ENCODE results near the gene ETDB. TPM values are rescaled to one million over a fixed set of nuclear protein-coding genes. Genes with fewer than 3 reads are reported as not detected.
"Not testable (repeated sequence)": the region's sequence is repeated elsewhere in the genome, so short reads cannot be mapped to it uniquely, and the experiment has no call there.

Gene ETDB
- total and polyA plus RNA-seq, 2 experiments from 2014 or later = not detected

DNA sequence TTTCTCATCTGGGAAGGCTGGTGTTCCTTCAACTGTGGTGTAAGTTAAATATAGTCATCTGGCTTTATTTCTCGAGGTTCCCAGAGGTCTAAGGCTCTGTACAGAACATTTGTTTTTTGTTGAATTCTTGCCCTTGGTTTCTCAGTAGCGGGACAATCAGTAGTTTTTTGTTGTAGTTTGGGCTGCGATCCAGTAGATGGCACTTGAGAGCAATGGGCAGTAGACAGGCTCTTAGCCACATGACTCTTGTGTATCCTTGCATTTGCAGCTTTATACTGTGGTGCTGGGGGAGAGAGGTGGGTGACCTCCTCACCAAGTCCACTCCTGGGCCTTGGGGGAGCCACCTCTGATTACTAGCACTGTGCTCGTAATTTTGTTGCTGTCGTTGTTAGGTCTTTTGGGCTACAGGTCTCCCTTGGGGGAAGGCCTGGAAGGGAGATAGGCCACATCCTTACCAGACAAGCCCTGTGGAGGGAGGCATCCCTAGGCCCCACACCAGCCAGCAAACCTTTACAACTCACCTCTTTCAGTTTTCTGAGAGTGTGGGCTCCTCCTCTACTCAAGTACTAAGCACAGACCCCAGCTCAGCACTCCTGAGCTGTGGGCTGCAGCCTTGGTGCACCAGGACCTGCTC lies 8.1 kb downstream of the ETDB start:
- H3K36me3 ChIP-seq = no peaks in the 10 kb centered on the region
- no peaks in the 10 kb centered on the region for H3K4me1 ChIP-seq (ENCODE audit: low read depth)
- no peaks in the 10 kb centered on the region for H3K27me3 ChIP-seq
- H3K27ac ChIP-seq = no peak overlapping the region
- H3K9me3 ChIP-seq (ENCODE audit: low read depth) = no peaks in the 10 kb centered on the region
- no peak overlapping the region for H3K4me3 ChIP-seq
- peak; percentile 28 to 50 for DNase-seq (ENCODE audit: low read depth in 1 of 2, low spot score in 1 of 2)
- TF ChIP-seq, protein P1, sequence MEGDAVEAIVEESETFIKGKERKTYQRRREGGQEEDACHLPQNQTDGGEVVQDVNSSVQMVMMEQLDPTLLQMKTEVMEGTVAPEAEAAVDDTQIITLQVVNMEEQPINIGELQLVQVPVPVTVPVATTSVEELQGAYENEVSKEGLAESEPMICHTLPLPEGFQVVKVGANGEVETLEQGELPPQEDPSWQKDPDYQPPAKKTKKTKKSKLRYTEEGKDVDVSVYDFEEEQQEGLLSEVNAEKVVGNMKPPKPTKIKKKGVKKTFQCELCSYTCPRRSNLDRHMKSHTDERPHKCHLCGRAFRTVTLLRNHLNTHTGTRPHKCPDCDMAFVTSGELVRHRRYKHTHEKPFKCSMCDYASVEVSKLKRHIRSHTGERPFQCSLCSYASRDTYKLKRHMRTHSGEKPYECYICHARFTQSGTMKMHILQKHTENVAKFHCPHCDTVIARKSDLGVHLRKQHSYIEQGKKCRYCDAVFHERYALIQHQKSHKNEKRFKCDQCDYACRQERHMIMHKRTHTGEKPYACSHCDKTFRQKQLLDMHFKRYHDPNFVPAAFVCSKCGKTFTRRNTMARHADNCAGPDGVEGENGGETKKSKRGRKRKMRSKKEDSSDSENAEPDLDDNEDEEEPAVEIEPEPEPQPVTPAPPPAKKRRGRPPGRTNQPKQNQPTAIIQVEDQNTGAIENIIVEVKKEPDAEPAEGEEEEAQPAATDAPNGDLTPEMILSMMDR (IDR thresholded peaks at IDR 0.05; ENCODE audit: low read depth, low read length) = peak; percentile 68

DNA sequence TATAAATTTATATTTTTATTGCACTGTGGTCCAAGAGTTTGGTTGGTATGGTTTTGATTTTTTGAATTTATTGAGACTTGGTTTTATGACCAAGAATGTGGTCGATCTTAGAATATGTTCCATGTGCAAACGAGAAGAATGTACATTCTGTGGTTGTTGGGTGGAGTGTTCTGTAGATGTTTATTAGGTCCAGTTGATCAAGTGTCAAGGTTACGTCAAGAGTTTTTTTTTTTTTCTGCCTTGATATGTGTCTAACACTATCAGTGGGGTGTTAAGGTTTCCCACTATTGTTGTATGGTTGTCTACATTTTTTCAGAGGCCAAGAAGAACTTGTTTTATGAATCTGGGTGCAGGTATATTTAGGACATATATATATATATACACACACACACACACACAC lies 10.8 kb downstream of the ETDB start:
- Histone ChIP-seq H3K4me3 (no peak overlapping the region), H3K36me3 (no peaks in the 10 kb centered on the region), H3K4me1 (ENCODE audit: low read depth) (no peaks in the 10 kb centered on the region), H3K27me3 (no peaks in the 10 kb centered on the region), H3K9me3 (ENCODE audit: low read depth) (no peaks in the 10 kb centered on the region), H3K27ac (no peak overlapping the region)
- TF ChIP-seq, protein P1 (IDR thresholded peaks at IDR 0.05; ENCODE audit: low read depth, low read length) = no peak
- no peak for DNase-seq (ENCODE audit: low read depth in 1 of 2, low spot score in 1 of 2)

DNA sequence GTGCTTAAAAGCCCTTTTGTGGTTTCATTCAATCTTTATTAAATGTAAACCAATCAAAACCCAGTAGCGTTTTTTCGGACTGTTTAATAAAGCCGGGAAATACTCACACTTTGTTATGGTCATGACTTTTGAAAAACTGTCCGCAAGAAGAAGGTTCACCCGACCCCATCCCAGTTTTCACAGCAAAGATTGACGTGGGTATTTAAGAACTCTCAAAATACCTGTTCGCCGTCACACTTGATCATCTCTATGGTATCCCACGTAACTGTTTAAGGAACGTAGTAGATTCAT lies 20.9 kb downstream of the ETDB start:
- TF ChIP-seq, protein P1 (IDR thresholded peaks at IDR 0.05; ENCODE audit: low read depth, low read length) = no peak
- Histone ChIP-seq H3K4me1 (ENCODE audit: low read depth) (no peaks in the 10 kb centered on the region), H3K27me3 (no peaks in the 10 kb centered on the region), H3K4me3 (no peak overlapping the region), H3K27ac (no peak overlapping the region), H3K36me3 (no peaks in the 10 kb centered on the region), H3K9me3 (ENCODE audit: low read depth) (no peaks in the 10 kb centered on the region)
- no peak for DNase-seq (ENCODE audit: low read depth in 1 of 2, low spot score in 1 of 2)

DNA sequence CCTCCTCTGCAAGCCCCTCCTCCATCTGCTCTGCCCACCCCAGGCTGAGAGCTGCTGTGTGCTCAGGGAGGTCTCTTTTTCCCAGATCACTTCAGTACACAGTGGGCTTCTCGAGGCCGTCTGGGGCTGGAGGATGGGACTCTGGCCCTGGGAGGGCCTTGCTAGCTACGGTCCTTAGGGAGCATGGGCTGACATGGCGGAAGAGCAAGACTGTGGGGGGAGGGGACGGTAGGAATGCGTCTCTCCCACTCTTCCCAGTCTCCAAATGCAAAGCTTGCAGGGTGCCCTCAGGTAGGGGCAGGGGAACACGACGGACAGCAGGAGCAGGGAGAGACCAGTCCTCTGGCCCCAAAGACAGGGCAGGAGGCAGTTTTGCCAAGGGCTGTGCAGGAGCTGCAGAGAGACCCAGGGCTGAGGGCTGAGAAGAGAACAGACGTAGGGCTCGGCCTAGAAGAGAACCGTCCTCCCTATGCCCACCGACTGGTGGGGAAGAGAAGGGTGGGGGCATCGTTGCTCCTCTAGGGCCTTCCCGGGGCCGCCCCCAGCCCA lies 23.1 kb downstream of the ETDB start:
- DNase-seq (ENCODE audit: low read depth in 1 of 2, low spot score in 1 of 2) = peak; percentile 13 to 26
- not testable (repeated sequence) for H3K27ac ChIP-seq; H3K9me3 ChIP-seq (ENCODE audit: low read depth); H3K4me1 ChIP-seq (ENCODE audit: low read depth); H3K27me3 ChIP-seq; H3K36me3 ChIP-seq
- peak overlapping the region; percentile 52 for H3K4me3 ChIP-seq

DNA sequence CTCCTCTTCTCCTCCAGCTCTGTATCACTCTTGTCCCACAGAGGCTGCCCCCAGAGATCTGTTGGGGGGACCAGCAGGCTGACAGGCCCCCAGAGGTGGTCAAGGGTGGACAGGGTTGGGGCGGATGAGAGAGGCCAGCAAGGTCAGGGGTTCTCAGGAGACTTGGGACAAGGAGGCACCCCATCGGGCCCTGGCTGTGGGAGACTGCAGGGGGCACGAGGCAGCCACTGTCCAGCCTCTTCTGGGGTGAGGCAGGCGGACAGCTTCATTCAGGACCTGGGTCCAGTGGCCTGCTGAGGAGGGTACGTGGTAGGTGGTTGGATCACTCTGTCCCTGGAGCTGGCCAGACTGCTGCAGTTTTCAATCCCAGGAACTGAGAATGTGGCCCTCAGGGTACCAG lies 24.6 kb downstream of the ETDB start:
- H3K36me3 ChIP-seq = no peaks in the 10 kb centered on the region
- TF ChIP-seq, protein P1 (IDR thresholded peaks at IDR 0.05; ENCODE audit: low read depth, low read length) = no peak
- no peak overlapping the region for H3K4me3 ChIP-seq
- H3K4me1 ChIP-seq (ENCODE audit: low read depth) = no peaks in the 10 kb centered on the region
- no peak overlapping the region for H3K27ac ChIP-seq
- no peaks in the 10 kb centered on the region for H3K27me3 ChIP-seq
- DNase-seq (ENCODE audit: low read depth in 1 of 2, low spot score in 1 of 2) = no peak
- no peaks in the 10 kb centered on the region for H3K9me3 ChIP-seq (ENCODE audit: low read depth)

DNA sequence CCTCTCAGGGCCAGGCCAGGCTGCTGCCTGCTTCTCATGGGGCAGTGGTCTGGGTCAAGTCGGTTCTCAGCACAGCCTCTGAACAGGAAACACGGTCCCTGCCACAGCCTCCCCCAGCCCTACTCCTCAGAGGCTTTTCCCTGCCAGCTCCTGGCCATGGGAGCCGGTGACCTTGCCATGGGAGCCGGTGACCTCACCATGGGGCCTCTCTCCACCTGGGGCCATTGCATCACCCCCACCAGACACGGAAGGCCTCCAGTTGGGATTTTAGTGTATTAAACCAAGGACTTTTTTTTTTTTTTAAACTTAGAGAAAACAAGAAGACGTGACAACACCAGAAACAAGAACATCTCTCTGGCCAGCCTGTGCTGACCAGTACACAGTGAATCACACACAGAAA lies 25.6 kb downstream of the ETDB start:
- Histone ChIP-seq H3K27ac (no peak overlapping the region), H3K27me3 (no peaks in the 10 kb centered on the region), H3K36me3 (no peaks in the 10 kb centered on the region), H3K9me3 (ENCODE audit: low read depth) (no peaks in the 10 kb centered on the region), H3K4me1 (ENCODE audit: low read depth) (no peaks in the 10 kb centered on the region), H3K4me3 (no peak overlapping the region)
- no peak for DNase-seq (ENCODE audit: low read depth in 1 of 2, low spot score in 1 of 2)
- TF ChIP-seq, protein P1 (IDR thresholded peaks at IDR 0.05; ENCODE audit: low read depth, low read length) = no peak
